Fibroblast of lung (primary cell): ENCODE data around the gene CAMTA1.

Experiments
- CTCF ChIP-seq, 2 donors: IDR thresholded peaks in 1 of 2; conservative IDR thresholded peaks in 1 of 2; 1 replicate in 1 of 2; 2 replicates in 1 of 2; pipeline ENCODE4 v1.5.1; 2011 to 2012; ENCODE audit warnings: low read length in 2 of 2, control low read depth in 1 of 2, inconsistent platforms in 1 of 2, low read depth in 1 of 2, mild to moderate bottlenecking in 1 of 2
- EZH2 ChIP-seq: IDR thresholded peaks from 2 replicates; pipeline ENCODE4 v1.5.1; 2012; ENCODE audit warnings: low read length, control low read depth, mild to moderate bottlenecking; ENCODE audit errors: missing control alignments

- TF ChIP-seq CTCF (conservative IDR thresholded peaks at IDR 0.05 in 1 of 2, IDR thresholded peaks at IDR 0.05 in 1 of 2; ENCODE audit: low read depth in 1 of 2, low read length in 2 of 2) (no peak), EZH2 (no peak)
These were observed 1028.6 kb downstream of the CAMTA1 start for GRCh38 chr1:7813677-7814373.
